Naive thymus-derived CD4-positive, alpha-beta T cell (primary cell): ENCODE results near the gene COL27A1. TPM values are rescaled to one million over a fixed set of nuclear protein-coding genes. Genes with fewer than 3 reads are reported as not detected.

Source experiments
- ATAC-seq: fragments of 150-1000 bp; cut with Tn5 transposase; 2 replicates; pipeline ENCODE4 v1.10.0; 2021; ENCODE audit warnings: mild to moderate bottlenecking, moderate library complexity
- CTCF ChIA-PET: fragments of 350-600 bp; sonication (Branson Sonifier 250); formaldehyde crosslinking; loops from one replicate; lab custom pipeline; 2021; ENCODE audit warnings: antibody characterized with exemption; lab: Charles Lee
- POLR2A ChIA-PET: fragments of 350-600 bp; sonication (Branson Sonifier 250); formaldehyde crosslinking; loops from one replicate; lab custom pipeline; 2021; ENCODE audit warnings: antibody characterized with exemption, inconsistent platforms; lab: Charles Lee
- DNase-seq, 9 donors: peaks; one replicate each; pipeline versions ENCODE4 v3.0.0 to v3.0.0-alpha.2; 2020 to 2022; ENCODE audit warnings: mixed read lengths in 1 of 9
- H3K27ac ChIP-seq: one replicate; pipeline ENCODE4 v1.7.0; 2013; ENCODE audit warnings: mild to moderate bottlenecking, low read depth, low read length, moderate library complexity
- H3K27me3 ChIP-seq, 2 donors: one replicate each; pipeline ENCODE4 v1.7.0; 2013; ENCODE audit warnings: low read length in 2 of 2, mild to moderate bottlenecking in 2 of 2, moderate library complexity in 2 of 2; ENCODE audit not compliant: control insufficient read depth in 2 of 2, insufficient read depth in 2 of 2
- H3K36me3 ChIP-seq, 3 experiments: 1 replicate in 2 of 3; 2 replicates in 1 of 3; pipeline ENCODE4 v1.7.0; 2013; ENCODE audit warnings: low read length in 3 of 3, mild to moderate bottlenecking in 3 of 3, moderate library complexity in 1 of 3; ENCODE audit not compliant: insufficient read depth in 3 of 3, control insufficient read depth in 2 of 3
- H3K4me1 ChIP-seq, 2 donors: one replicate each; pipeline ENCODE4 v1.7.0; 2013; ENCODE audit warnings: low read length in 2 of 2, mild to moderate bottlenecking in 2 of 2, moderate library complexity in 1 of 2; ENCODE audit not compliant: control insufficient read depth in 2 of 2, insufficient read depth in 2 of 2
- H3K4me3 ChIP-seq: 2 replicates; pipeline ENCODE4 v1.7.0; 2013; ENCODE audit warnings: mild to moderate bottlenecking, low read length
- H3K9me3 ChIP-seq, 3 experiments: 1 replicate in 2 of 3; 2 replicates in 1 of 3; pipeline ENCODE4 v1.7.0; 2013; ENCODE audit warnings: low read length in 3 of 3; ENCODE audit not compliant: control insufficient read depth in 2 of 3
- H3K27ac Mint-ChIP-seq, 9 donors: one replicate each; pipeline ENCODE4 v1.8.0; 2020 to 2022; ENCODE audit warnings: mixed read lengths in 9 of 9, mild to moderate bottlenecking in 8 of 9, moderate library complexity in 5 of 9, inconsistent platforms in 2 of 9
- H3K27me3 Mint-ChIP-seq, 5 donors: one replicate each; pipeline ENCODE4 v1.8.0; 2021 to 2022; ENCODE audit warnings: mixed read lengths in 5 of 5, mild to moderate bottlenecking in 1 of 5
- H3K36me3 Mint-ChIP-seq, 5 donors: one replicate each; pipeline ENCODE4 v1.8.0; 2020 to 2022; ENCODE audit warnings: mixed read lengths in 5 of 5, mild to moderate bottlenecking in 3 of 5, inconsistent platforms in 1 of 5
- H3K4me1 Mint-ChIP-seq, 7 donors: one replicate each; pipeline ENCODE4 v1.8.0; 2020 to 2022; ENCODE audit warnings: mixed read lengths in 7 of 7, mild to moderate bottlenecking in 3 of 7, inconsistent platforms in 1 of 7
- H3K4me3 Mint-ChIP-seq, 10 donors: one replicate each; pipeline ENCODE4 v1.8.0; 2020 to 2022; ENCODE audit warnings: mild to moderate bottlenecking in 10 of 10, mixed read lengths in 10 of 10, moderate library complexity in 6 of 10, inconsistent platforms in 2 of 10
- H3K9me3 Mint-ChIP-seq, 11 donors: one replicate each; pipeline ENCODE4 v1.8.0; 2020 to 2022; ENCODE audit warnings: mixed read lengths in 11 of 11, mild to moderate bottlenecking in 4 of 11, inconsistent platforms in 1 of 11, moderate library complexity in 1 of 11
- intact Hi-C, 2 donors: fragments of 100-400 bp; cut with micrococcal nuclease; formaldehyde crosslinking; loops; one replicate each; pipeline ENCODE4 v1.15.1; 2023
- polyA plus RNA-seq, 2 donors: library from polyadenylated mRNA; unstranded; fragments of 300-500 nt; fragmentation: Illumina TruSeq; gene quantifications; one replicate each; pipeline ENCODE4 v1.2.3, GENCODE V29; 2021
- total RNA-seq, 6 experiments: library from RNA in 5 of 6; stranded (reverse) in 5 of 6; gene quantifications; 1 replicate in 5 of 6; 2 replicates in 1 of 6; pipeline ENCODE4 v1.2.3 and lab custom pipeline; 2021 to 2026

COL27A1 gene
- total and polyA plus RNA-seq, 7 experiments from 2014 or later, result 1.2 to 2.4 (median 1.9) TPM; not detected in 2

DNA sequence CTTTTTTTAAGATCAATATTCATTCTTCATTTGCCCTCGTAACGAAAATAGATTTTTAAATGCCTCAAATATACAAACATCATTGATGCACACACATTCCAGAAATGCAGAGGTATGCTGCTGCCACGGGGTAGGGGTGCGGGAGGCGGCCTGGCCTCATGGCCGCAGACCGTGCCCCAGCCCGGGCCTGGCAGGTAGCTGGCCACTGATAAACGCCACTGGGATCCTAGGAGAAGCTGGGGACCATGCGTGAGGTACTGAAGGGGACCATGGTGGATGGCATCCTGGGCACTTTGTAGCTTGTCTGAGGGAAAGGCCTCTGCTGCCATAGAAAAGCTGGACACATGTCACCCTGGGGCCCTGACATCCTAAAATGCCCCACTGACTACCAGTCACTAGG is 180.8 kb downstream of the COL27A1 start:
- no peaks in the 10 kb centered on the region for H3K27me3 Mint-ChIP-seq
- no peak for DNase-seq
- peak overlapping the region in 3 of 9 donors; percentile 12 to 52 (median 16) for H3K27ac Mint-ChIP-seq
- intact Hi-C loops, result loop anchor here (5.0 to 10.0 kb wide), 2 partner anchors 171 to 319 kb away; partner anchors contain the start of genes TEX53 (in 1 of the 2) and WHRN (in 1 of the 2)
- peaks cover 0 to under 1% (median 0%) of the 10 kb centered on the region in 11 donors for H3K9me3 Mint-ChIP-seq
- ChIA-PET POLR2A (interaction anchor here (1.5 to 1.7 kb wide), 2 partner anchors 50 to 61 kb away, joined by 3 to 4 read pairs; no protein-coding TSS in a partner anchor), CTCF (no interaction called here)
- ATAC-seq, result no peak
- Histone ChIP-seq H3K4me3 (no peak overlapping the region), H3K27me3 (no peaks in the 10 kb centered on the region), H3K4me1 (peaks cover 0 to 3% of the 10 kb centered on the region in 2 donors), H3K27ac (no peak overlapping the region), H3K9me3 (no peaks in the 10 kb centered on the region), H3K36me3 (peaks cover 26 to 63% (median 39%) of the 10 kb centered on the region in 3 experiments)
- peaks cover 1 to 25% (median 7%) of the 10 kb centered on the region in 7 donors for H3K4me1 Mint-ChIP-seq
- H3K4me3 Mint-ChIP-seq, result no peak overlapping the region
- H3K36me3 Mint-ChIP-seq, result peaks cover 4 to 54% (median 13%) of the 10 kb centered on the region in 5 donors

DNA sequence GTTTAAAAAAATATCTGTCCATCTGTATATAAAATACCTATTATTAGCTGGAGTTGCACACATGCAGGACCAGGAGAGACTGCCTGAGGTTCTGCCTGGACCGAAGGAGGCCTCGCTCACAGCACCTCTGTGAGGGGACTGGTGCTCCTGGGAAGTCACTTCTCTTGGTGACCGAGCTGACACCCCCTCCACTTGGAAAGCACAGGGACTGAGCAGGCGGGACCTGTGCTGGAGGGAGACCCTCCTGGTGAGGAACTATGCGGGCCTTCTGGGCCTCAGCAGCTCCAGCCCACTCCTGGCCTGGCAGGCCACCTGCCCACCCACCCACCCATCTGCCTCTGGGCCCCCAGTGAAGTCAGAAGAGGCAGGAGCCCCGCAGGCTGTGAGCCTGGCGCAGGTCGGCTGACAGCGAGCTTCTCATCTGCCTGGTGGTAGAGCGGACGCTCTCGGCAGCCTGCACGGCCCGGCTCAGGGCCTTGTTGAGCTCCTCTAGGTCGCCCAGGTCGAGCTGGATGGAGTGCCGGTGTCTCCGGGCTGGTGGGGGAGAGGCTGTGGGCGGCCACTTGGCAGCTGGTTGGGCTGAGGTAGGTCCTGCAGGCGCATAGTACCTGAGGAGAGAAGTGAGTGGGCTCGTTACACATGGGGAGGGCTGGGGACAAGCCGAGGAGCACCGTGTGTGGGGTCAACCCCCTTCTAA is 181.5 kb downstream of the COL27A1 start:
- no peaks in the 10 kb centered on the region for H3K4me1 ChIP-seq
- H3K9me3 ChIP-seq, result no peaks in the 10 kb centered on the region
- no peak overlapping the region for H3K27ac ChIP-seq
- Mint-ChIP-seq H3K4me3 (no peak overlapping the region), H3K4me1 (peaks cover 4 to 29% (median 7%) of the 10 kb centered on the region in 7 donors), H3K27me3 (no peaks in the 10 kb centered on the region), H3K36me3 (peaks cover 7 to 59% (median 17%) of the 10 kb centered on the region in 5 donors), H3K9me3 (no peaks in the 10 kb centered on the region), H3K27ac (peak overlapping the region in 6 of 9 donors; percentile 12 to 68 (median 40))
- ATAC-seq (no peak), DNase-seq (no peak)
- intact Hi-C loops, result loop anchor here (5.0 to 10.0 kb wide), 2 partner anchors 170 to 318 kb away; partner anchors contain the start of genes TEX53 (in 1 of the 2) and WHRN (in 1 of the 2)
- CTCF ChIA-PET, result interaction anchor here (1.2 kb wide), 1 partner anchor 50 kb away, joined by 3 read pairs; the partner anchor contains the start of gene AKNA
- POLR2A ChIA-PET, result interaction anchor here (1.0 to 1.7 kb wide), 3 partner anchors 27 to 61 kb away, joined by 3 to 5 read pairs (median 4); no protein-coding TSS in a partner anchor
- H3K36me3 ChIP-seq, result peaks cover 26 to 70% (median 43%) of the 10 kb centered on the region in 3 experiments
- no peak overlapping the region for H3K4me3 ChIP-seq
- no peaks in the 10 kb centered on the region for H3K27me3 ChIP-seq

DNA sequence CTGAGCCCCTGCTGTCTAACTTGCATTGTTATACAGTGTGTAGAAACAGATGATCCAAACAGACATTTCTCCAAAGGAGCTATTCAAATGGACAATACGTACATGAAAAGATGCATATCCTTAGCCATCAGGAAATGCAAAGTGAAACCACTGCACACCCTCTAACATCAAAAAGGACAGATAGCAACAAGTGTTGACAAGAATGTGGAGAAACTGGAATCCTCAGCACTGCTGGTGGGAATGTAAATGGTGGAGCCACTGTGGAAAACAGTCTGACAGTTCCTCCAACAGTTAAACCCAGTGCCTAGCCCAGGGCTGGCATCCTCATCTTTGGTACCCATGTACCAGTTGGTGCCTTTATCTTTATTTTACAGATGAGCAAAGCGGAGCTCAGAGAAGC is 182.8 kb downstream of the COL27A1 start:
- ATAC-seq (no peak), DNase-seq (no peak)
- peaks cover 7 to 65% (median 17%) of the 10 kb centered on the region in 5 donors for H3K36me3 Mint-ChIP-seq
- H3K4me3 ChIP-seq, result no peak overlapping the region
- peak overlapping the region; percentile 50 for H3K27ac ChIP-seq
- H3K27ac Mint-ChIP-seq, result peak overlapping the region in 6 of 9 donors; percentile 50 to 76 (median 63)
- no peaks in the 10 kb centered on the region for H3K27me3 ChIP-seq
- peaks cover 26 to 82% (median 53%) of the 10 kb centered on the region in 3 experiments for H3K36me3 ChIP-seq
- H3K9me3 ChIP-seq, result no peaks in the 10 kb centered on the region
- H3K4me3 Mint-ChIP-seq, result no peak overlapping the region
- ChIA-PET CTCF (interaction anchor here (0.8 to 3.4 kb wide), 8 partner anchors 23 to 315 kb away, joined by 3 to 10 read pairs (median 4); no protein-coding TSS in a partner anchor), POLR2A (interaction anchor here (0.6 to 1.7 kb wide), 6 partner anchors 33 to 1110 kb away, joined by 3 to 5 read pairs (median 4); partner anchors contain the start of gene AKNA)
- H3K9me3 Mint-ChIP-seq, result no peaks in the 10 kb centered on the region
- intact Hi-C loops, result loop anchor here (2.0 to 10.0 kb wide), 4 partner anchors 15 to 317 kb away; partner anchors contain the start of genes TEX53 (in 1 of the 2) and WHRN (in 1 of the 2)
- no peaks in the 10 kb centered on the region for H3K27me3 Mint-ChIP-seq
- H3K4me1 Mint-ChIP-seq, result peaks cover 5 to 31% (median 8%) of the 10 kb centered on the region in 7 donors
- H3K4me1 ChIP-seq, result no peaks in the 10 kb centered on the region

DNA sequence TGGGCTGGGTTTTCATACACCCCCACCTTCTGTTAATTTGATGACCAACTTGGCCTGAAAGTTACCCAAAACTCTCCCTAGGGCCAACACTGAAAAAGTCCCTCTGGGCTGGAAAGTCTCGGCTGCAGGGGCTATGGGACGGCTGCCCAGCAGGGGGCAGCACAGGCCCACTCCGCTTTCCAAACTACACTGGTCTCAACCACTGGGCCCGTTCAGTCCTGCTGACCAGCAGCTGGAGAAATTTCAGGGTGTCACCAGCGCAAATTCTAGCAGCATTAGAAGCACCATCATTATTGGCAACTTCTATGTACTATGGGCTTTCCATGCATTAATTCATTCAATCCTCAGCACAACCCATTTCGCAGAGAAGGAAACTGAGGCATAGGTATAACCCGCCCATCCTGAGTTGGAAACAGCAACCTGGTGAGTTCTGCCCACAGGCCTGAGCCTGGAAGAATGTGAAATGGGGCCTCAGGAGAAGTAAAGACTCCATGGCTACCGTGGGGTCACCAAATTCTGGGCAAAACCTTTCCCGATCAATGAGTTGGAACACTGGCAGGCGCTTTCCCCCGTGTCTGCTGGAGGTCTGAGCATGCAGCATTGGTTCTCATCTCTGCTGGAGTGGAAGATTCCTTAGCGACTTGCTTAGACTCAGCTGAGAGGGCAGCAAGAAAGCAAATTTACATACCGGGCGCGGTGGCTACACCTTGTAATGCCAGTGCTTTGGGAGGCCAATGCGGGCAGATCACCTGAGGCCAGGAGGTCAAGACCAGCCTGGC is 184.0 kb downstream of the COL27A1 start:
- Histone ChIP-seq H3K4me1 (no peaks in the 10 kb centered on the region), H3K27me3 (no peaks in the 10 kb centered on the region), H3K9me3 (no peaks in the 10 kb centered on the region), H3K27ac (peak overlapping the region; percentile 14), H3K36me3 (peaks cover 33 to 93% (median 64%) of the 10 kb centered on the region in 3 experiments), H3K4me3 (no peak overlapping the region)
- H3K4me1 Mint-ChIP-seq, result peaks cover 8 to 37% (median 17%) of the 10 kb centered on the region in 7 donors
- peak overlapping the region in 6 of 9 donors; percentile 15 to 76 (median 67) for H3K27ac Mint-ChIP-seq
- ATAC-seq (peak; percentile 83), DNase-seq (peak in 8 of 9 donors; percentile 19 to 64 (median 50))
- intact Hi-C loops, result loop anchor here (1.0 to 10.0 kb wide), 9 partner anchors 13 to 315 kb away; partner anchors contain the start of genes TEX53 (in 1 of the 2) and WHRN (in 1 of the 2)
- CTCF ChIA-PET, result interaction anchor here (0.7 to 3.4 kb wide), 8 partner anchors 15 to 314 kb away, joined by 3 to 10 read pairs (median 3); no protein-coding TSS in a partner anchor
- POLR2A ChIA-PET, result interaction anchor here (1.0 to 1.7 kb wide), 5 partner anchors 15 to 58 kb away, joined by 3 to 5 read pairs (median 3); no protein-coding TSS in a partner anchor
- H3K4me3 Mint-ChIP-seq, result no peak overlapping the region
- no peaks in the 10 kb centered on the region for H3K27me3 Mint-ChIP-seq
- no peaks in the 10 kb centered on the region for H3K9me3 Mint-ChIP-seq
- peaks cover 7 to 70% (median 25%) of the 10 kb centered on the region in 5 donors for H3K36me3 Mint-ChIP-seq

DNA sequence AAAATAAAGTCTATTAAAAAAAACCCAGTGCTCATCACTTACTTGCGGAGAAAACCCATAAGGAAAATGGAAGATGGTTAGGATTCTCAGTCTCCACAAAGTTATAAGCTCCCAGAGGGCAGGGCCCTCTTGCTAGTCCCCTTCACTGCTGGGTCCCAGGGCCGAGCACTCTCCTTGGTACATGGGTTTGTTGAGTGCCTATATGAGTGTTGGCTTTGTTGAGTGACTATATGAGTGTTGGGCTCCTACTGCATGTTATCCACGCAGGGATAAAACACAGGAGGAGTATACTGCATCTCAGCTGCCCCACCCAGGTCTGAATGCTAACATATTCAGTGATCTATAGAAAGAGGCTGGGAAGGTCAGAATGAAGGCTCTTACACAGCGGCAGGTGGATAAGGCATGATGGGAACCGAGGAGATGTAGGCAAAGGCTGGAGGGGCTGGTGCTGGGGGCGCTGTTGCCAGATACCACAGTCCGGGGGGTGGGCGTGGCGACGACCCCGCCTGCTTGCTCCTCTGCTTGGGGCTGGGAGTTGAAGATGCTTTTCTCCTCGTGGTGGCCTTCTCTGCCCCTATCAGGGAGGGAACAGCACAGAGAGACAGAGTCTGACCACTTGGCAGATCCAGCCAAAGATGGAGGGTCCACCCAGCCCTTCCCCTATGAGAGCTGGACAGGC is 186.0 kb downstream of the COL27A1 start:
- peaks cover 4 to 65% (median 28%) of the 10 kb centered on the region in 5 donors for H3K36me3 Mint-ChIP-seq
- intact Hi-C loops, result no loop called here
- Histone ChIP-seq H3K4me3 (no peak overlapping the region), H3K27me3 (no peaks in the 10 kb centered on the region), H3K36me3 (peaks cover 49 to 97% (median 82%) of the 10 kb centered on the region in 3 experiments), H3K27ac (peak overlapping the region; percentile 37), H3K9me3 (no peaks in the 10 kb centered on the region), H3K4me1 (no peaks in the 10 kb centered on the region)
- CTCF ChIA-PET, result interaction anchor here (0.6 to 3.4 kb wide), 2 partner anchors 53 to 277 kb away, joined by 3 to 10 read pairs; no protein-coding TSS in a partner anchor
- POLR2A ChIA-PET, result interaction anchor here (1.0 to 1.8 kb wide), 3 partner anchors 10 to 27 kb away, joined by 3 to 6 read pairs (median 3); no protein-coding TSS in a partner anchor
- no peaks in the 10 kb centered on the region for H3K27me3 Mint-ChIP-seq
- no peak for DNase-seq
- H3K27ac Mint-ChIP-seq, result peak overlapping the region in 8 of 9 donors; percentile 10 to 83 (median 52)
- peaks cover 8 to 42% (median 20%) of the 10 kb centered on the region in 7 donors for H3K4me1 Mint-ChIP-seq
- ATAC-seq, result no peak
- peak overlapping the region in 1 of 10 donors; percentile 58 for H3K4me3 Mint-ChIP-seq
- no peaks in the 10 kb centered on the region for H3K9me3 Mint-ChIP-seq
